PC-3 (cell line): ENCODE results near the gene TRAPPC11. TPM values are rescaled to one million over a fixed set of nuclear protein-coding genes. Genes with fewer than 3 reads are reported as not detected.
"Not testable (repeated sequence)": the region's sequence is repeated elsewhere in the genome, so short reads cannot be mapped to it uniquely, and the experiment has no call there.

ENCODE experiments used
- ATAC-seq: fragments of 200-7000 bp; cut with Tn5 transposase; 2 replicates; pipeline ENCODE4 v1.9.1; 2020; ENCODE audit warnings: mild to moderate bottlenecking, moderate library complexity
- BruUV-seq: library from RNA; stranded (reverse); fragments of 400-500 nt; replicated peaks from 2 replicates; lab custom pipeline; 2021; lab: Mats Ljungman, UMichigan
- CTCF ChIA-PET: fragments of 300-600 bp; sonication (Branson Sonifier 250); formaldehyde crosslinking; loops from one replicate; lab custom pipeline; 2022; ENCODE audit warnings: antibody characterized with exemption; lab: Charles Lee
- POLR2A ChIA-PET: fragments of 300-600 bp; sonication (Branson Sonifier 250); formaldehyde crosslinking; loops from one replicate; lab custom pipeline; 2022; ENCODE audit warnings: antibody characterized with exemption; ENCODE audit not compliant: unreplicated experiment; lab: Charles Lee
- DNase-seq: peaks from one replicate; pipeline ENCODE4 v3.0.0-alpha.2; 2015
- H2AFZ ChIP-seq: fragments of 300-600 bp; sonication (generic); 2 replicates; pipeline ENCODE4 v1.6.0; 2016; ENCODE audit warnings: antibody characterized with exemption, low read length
- H3F3A ChIP-seq: fragments of 300-600 bp; sonication (generic); one replicate; pipeline ENCODE4 v1.6.0; 2017; ENCODE audit warnings: antibody characterized with exemption, low read length, control low read depth, mild to moderate bottlenecking; ENCODE audit not compliant: unreplicated experiment
- H3K27ac ChIP-seq: fragments of 300-600 bp; sonication (generic); 2 replicates; pipeline ENCODE4 v1.5.1; 2016; ENCODE audit warnings: mild to moderate bottlenecking, low read length
- H3K27me3 ChIP-seq: fragments of 300-600 bp; sonication (generic); 2 replicates; pipeline ENCODE4 v1.6.1; 2016; ENCODE audit warnings: low read length, mixed read lengths
- H3K36me3 ChIP-seq: fragments of 300-600 bp; sonication (generic); 2 replicates; pipeline ENCODE4 v1.6.1; 2016; ENCODE audit warnings: low read depth, mixed run types, low read length, mixed read lengths
- H3K4me1 ChIP-seq: fragments of 300-600 bp; sonication (generic); 2 replicates; pipeline ENCODE4 v1.5.1; 2016; ENCODE audit warnings: low read length; ENCODE audit not compliant: insufficient read depth
- H3K4me2 ChIP-seq: fragments of 300-600 bp; sonication (generic); 2 replicates; pipeline ENCODE4 v1.6.0; 2016; ENCODE audit warnings: low read length
- H3K4me3 ChIP-seq: fragments of 300-600 bp; sonication (generic); 2 replicates; pipeline ENCODE4 v1.5.1; 2016; ENCODE audit warnings: mild to moderate bottlenecking, low read length, mixed read lengths
- H3K79me2 ChIP-seq: fragments of 300-600 bp; sonication (generic); 2 replicates; pipeline ENCODE4 v1.6.1; 2017; ENCODE audit warnings: low read length, mixed read lengths
- H3K9ac ChIP-seq: fragments of 300-600 bp; sonication (generic); 2 replicates; pipeline ENCODE4 v1.6.0; 2016; ENCODE audit warnings: mild to moderate bottlenecking, low read length
- H3K9me2 ChIP-seq: fragments of 300-600 bp; sonication (generic); replicated peaks from 2 replicates; pipeline ENCODE4 v1.6.1; 2016; ENCODE audit warnings: mixed run types, low read length, mixed read lengths
- H3K9me3 ChIP-seq: fragments of 300-600 bp; sonication (generic); 2 replicates; pipeline ENCODE4 v1.6.1; 2016; ENCODE audit warnings: low read length, mixed read lengths
- H4K20me1 ChIP-seq: fragments of 300-600 bp; sonication (generic); 2 replicates; pipeline ENCODE4 v1.6.1; 2016; ENCODE audit warnings: low read length, mixed read lengths
- EZH2 ChIP-seq: fragments of 300-600 bp; sonication (generic); IDR thresholded peaks from one replicate; pipeline ENCODE4 v1.6.1; 2017; ENCODE audit warnings: antibody characterized with exemption, mild to moderate bottlenecking, low read length; ENCODE audit not compliant: unreplicated experiment
- EZH2phosphoT487 ChIP-seq: fragments of 300-600 bp; sonication (generic); IDR thresholded peaks from 2 replicates; pipeline ENCODE4 v1.6.1; 2018; ENCODE audit warnings: mild to moderate bottlenecking, antibody characterized with exemption, low read length, borderline replicate concordance
- intact Hi-C: fragments of 100-400 bp; cut with micrococcal nuclease; formaldehyde crosslinking; loops from 2 replicates; pipeline ENCODE4 v1.9.0; 2023
- total RNA-seq: library from RNA; depleted of rRNA; stranded (reverse); fragments of >200 nt; gene quantifications from 2 replicates; pipeline ENCODE4 v1.2.3, GENCODE V29; 2014
- TF ChIP-seq, protein P1 (sequence below): fragments of 300-600 bp; sonication (generic); conservative IDR thresholded peaks from 2 replicates; pipeline ENCODE4 v1.5.1; 2017; ENCODE audit warnings: antibody characterized with exemption, low read depth, mild to moderate bottlenecking, low read length

TRAPPC11 gene
- total RNA-seq, 1 experiment from 2014 or later, result 20.0 TPM

DNA sequence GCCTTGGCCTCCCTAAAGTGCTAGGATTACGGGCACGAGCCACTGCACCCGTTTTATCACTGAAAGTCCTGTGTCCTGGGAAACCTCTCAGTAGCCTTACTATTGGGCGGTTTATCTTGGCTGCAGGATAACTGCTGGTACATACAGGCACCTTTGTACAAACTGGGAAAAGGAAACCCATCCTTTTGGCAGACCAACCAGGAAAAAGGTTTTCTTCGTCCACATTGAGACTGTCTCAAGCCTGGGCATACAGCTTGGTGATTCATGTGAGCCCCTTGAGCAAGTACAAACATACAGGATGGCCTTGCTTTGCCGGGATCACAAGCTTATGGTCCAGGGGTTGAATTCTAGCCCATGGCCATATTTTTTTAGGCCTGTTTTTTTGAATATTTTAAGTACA, 32.9 kb upstream of the TRAPPC11 start:
- TF ChIP-seq, protein P1, sequence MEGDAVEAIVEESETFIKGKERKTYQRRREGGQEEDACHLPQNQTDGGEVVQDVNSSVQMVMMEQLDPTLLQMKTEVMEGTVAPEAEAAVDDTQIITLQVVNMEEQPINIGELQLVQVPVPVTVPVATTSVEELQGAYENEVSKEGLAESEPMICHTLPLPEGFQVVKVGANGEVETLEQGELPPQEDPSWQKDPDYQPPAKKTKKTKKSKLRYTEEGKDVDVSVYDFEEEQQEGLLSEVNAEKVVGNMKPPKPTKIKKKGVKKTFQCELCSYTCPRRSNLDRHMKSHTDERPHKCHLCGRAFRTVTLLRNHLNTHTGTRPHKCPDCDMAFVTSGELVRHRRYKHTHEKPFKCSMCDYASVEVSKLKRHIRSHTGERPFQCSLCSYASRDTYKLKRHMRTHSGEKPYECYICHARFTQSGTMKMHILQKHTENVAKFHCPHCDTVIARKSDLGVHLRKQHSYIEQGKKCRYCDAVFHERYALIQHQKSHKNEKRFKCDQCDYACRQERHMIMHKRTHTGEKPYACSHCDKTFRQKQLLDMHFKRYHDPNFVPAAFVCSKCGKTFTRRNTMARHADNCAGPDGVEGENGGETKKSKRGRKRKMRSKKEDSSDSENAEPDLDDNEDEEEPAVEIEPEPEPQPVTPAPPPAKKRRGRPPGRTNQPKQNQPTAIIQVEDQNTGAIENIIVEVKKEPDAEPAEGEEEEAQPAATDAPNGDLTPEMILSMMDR, result no peak
- TF ChIP-seq EZH2 (no peak), EZH2phosphoT487 (no peak)
- Histone ChIP-seq H3K27me3 (no peaks in the 10 kb centered on the region), H3K9me2 (no peaks in the 10 kb centered on the region), H2AFZ (no peak overlapping the region), H3K4me1 (no peaks in the 10 kb centered on the region), H3K9me3 (no peaks in the 10 kb centered on the region), H3F3A (no peaks in the 10 kb centered on the region), H3K4me2 (no peak overlapping the region), H3K79me2 (no peaks in the 10 kb centered on the region), H4K20me1 (no peaks in the 10 kb centered on the region), H3K27ac (no peak overlapping the region), H3K36me3 (no peaks in the 10 kb centered on the region), H3K9ac (no peak overlapping the region), H3K4me3 (no peak overlapping the region)
- DNase-seq (no peak), ATAC-seq (no peak)
- POLR2A ChIA-PET, result no interaction called here
- CTCF ChIA-PET, result no interaction called here
- no TSS peak for BruUV-seq
- intact Hi-C loops, result no loop called here

DNA sequence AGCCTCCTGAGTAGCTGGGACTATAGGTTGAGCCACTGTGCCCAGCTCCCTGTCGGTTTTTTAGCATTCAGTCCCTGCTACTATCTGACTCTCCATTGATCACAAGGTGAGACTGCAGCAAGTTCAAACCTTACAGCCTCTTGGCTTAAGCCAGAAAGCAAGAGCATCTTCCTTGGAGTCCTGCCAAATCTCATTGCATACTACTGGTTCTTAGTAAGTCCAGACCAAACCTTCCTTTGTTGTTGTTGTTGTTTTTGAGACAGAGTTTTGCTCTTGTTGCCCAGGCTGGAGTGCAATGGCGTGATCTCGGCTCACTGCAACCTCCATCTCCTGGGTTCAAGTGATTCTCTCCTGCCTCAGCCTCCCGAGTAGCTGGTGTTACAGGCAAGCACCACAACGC, 31.8 kb upstream of the TRAPPC11 start:
- DNase-seq, H3F3A ChIP-seq, H3K27ac ChIP-seq, H3K4me3 ChIP-seq, H3K9me2 ChIP-seq, POLR2A ChIA-PET, H3K27me3 ChIP-seq, intact Hi-C loops, H3K9me3 ChIP-seq, H3K4me1 ChIP-seq, H2AFZ ChIP-seq, H3K9ac ChIP-seq, BruUV-seq, ATAC-seq, CTCF ChIA-PET, H3K79me2 ChIP-seq, H3K36me3 ChIP-seq, H3K4me2 ChIP-seq, H4K20me1 ChIP-seq: not testable (repeated sequence)

DNA sequence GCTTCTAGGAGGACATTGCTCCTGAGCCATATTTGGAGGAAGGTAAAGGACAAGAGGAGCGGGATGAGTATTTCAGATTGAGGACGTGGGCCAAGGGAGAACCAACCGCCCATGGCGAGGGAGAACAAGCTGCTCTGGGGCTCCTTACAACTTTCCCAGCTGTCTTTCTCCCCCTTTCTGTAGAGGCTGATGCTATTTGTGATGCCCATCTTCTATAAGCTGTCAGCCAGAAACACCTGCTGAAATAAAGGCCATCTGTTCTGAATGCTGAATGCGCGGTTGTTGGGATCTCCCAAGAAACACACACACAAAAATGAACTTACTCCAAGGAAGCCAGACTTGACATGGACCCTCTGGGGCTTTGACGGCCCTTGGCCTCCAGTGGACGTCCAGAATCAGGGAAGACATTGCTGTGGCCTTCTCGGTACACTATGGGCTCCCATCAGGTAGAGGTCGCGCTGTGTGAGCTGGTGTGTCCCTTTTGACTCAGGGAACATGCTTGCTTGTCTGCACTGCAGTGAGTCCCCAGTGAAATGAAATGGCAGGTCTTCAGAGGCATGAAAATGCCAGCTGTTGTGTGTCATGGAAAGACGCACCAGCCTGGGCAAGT, 31.0 kb upstream of the TRAPPC11 start:
- CTCF ChIA-PET, result no interaction called here
- no peaks in the 10 kb centered on the region for H3K9me2 ChIP-seq
- no peak overlapping the region for H3K4me3 ChIP-seq
- no peaks in the 10 kb centered on the region for H3K79me2 ChIP-seq
- ATAC-seq, result no peak
- H3K27ac ChIP-seq, result no peak overlapping the region
- H3K27me3 ChIP-seq, result no peaks in the 10 kb centered on the region
- no peak for DNase-seq
- POLR2A ChIA-PET, result no interaction called here
- no peak overlapping the region for H3K4me2 ChIP-seq
- no peaks in the 10 kb centered on the region for H4K20me1 ChIP-seq
- no peak overlapping the region for H3K9ac ChIP-seq
- BruUV-seq, result no TSS peak
- H3K9me3 ChIP-seq, result no peaks in the 10 kb centered on the region
- no peak for TF ChIP-seq EZH2phosphoT487
- H2AFZ ChIP-seq, result no peak overlapping the region
- H3F3A ChIP-seq, result no peaks in the 10 kb centered on the region
- intact Hi-C loops, result no loop called here
- H3K36me3 ChIP-seq, result no peaks in the 10 kb centered on the region
- H3K4me1 ChIP-seq, result no peaks in the 10 kb centered on the region
